Endothelial cell (in vitro differentiated cells): ENCODE data around the gene CHAF1A. TPM values are rescaled to one million over a fixed set of nuclear protein-coding genes. Genes with fewer than 3 reads are reported as not detected.

Experiments
- DNase-seq: peaks from one replicate; pipeline ENCODE4 v3.0.0; 2021; ENCODE audit warnings: low spot score
- H3K27ac Mint-ChIP-seq: one replicate; pipeline ENCODE4 v1.8.0; 2021; ENCODE audit warnings: mixed read lengths, inconsistent platforms; ENCODE audit not compliant: unreplicated experiment
- H3K27me3 Mint-ChIP-seq: one replicate; pipeline ENCODE4 v1.8.0; 2021; ENCODE audit warnings: mild to moderate bottlenecking, moderate library complexity, mixed read lengths, inconsistent platforms; ENCODE audit not compliant: unreplicated experiment
- H3K36me3 Mint-ChIP-seq: one replicate; pipeline ENCODE4 v1.8.0; 2021; ENCODE audit warnings: mild to moderate bottlenecking, low read depth, mixed read lengths, inconsistent platforms; ENCODE audit not compliant: unreplicated experiment
- H3K4me1 Mint-ChIP-seq: one replicate; pipeline ENCODE4 v1.8.0; 2021; ENCODE audit warnings: mild to moderate bottlenecking, mixed read lengths, inconsistent platforms; ENCODE audit not compliant: unreplicated experiment
- H3K4me3 Mint-ChIP-seq: one replicate; pipeline ENCODE4 v1.8.0; 2021; ENCODE audit warnings: mild to moderate bottlenecking, mixed read lengths, inconsistent platforms; ENCODE audit not compliant: unreplicated experiment
- H3K9me3 Mint-ChIP-seq: one replicate; pipeline ENCODE4 v1.8.0; 2021; ENCODE audit warnings: mixed read lengths, inconsistent platforms; ENCODE audit not compliant: unreplicated experiment
- CTCF ChIP-seq: fragments of 200-600 bp; sonication (generic); IDR thresholded peaks from one replicate; pipeline ENCODE4 v1.5.0; 2021; ENCODE audit warnings: antibody characterized with exemption; ENCODE audit not compliant: unreplicated experiment
- total RNA-seq: library from RNA; stranded (reverse); fragmentation: NEBNext Ultra II Directional; extraction: Animal tissue kit (Norgen Biotek cat#: 25700); gene quantifications from one replicate; pipeline ENCODE4 v1.2.1, GENCODE V29; 2021; ENCODE audit not compliant: unreplicated experiment

Gene CHAF1A
- total RNA-seq, 1 donor from 2014 or later: 29.8 TPM

DNA sequence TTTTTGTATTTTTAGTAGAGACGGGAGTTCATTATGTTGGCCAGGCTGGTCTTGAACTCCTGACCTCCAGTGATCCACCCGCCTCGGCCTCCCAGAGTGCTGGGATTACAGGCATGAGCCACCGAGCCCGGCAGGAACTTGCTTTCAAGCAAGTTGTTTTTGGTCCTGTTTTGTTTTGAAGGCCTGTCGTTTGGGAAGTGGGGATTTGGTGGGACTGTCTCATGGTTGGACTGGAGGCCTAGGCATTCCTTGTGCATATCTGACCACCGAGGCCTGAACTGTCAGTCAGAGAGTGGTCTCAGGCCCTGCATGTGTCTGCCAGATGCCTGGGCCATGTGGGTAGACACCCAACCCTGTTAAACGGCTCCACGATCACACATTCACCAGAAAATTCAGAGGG, 28.9 kb downstream of the CHAF1A start:
- Mint-ChIP-seq H3K4me1 (no peaks in the 10 kb centered on the region), H3K9me3 (no peaks in the 10 kb centered on the region), H3K27ac (no peak overlapping the region), H3K27me3 (peaks cover 2% of the 10 kb centered on the region), H3K36me3 (peaks cover 39% of the 10 kb centered on the region), H3K4me3 (no peak overlapping the region)
- DNase-seq: no peak
- no peak for TF ChIP-seq CTCF

DNA sequence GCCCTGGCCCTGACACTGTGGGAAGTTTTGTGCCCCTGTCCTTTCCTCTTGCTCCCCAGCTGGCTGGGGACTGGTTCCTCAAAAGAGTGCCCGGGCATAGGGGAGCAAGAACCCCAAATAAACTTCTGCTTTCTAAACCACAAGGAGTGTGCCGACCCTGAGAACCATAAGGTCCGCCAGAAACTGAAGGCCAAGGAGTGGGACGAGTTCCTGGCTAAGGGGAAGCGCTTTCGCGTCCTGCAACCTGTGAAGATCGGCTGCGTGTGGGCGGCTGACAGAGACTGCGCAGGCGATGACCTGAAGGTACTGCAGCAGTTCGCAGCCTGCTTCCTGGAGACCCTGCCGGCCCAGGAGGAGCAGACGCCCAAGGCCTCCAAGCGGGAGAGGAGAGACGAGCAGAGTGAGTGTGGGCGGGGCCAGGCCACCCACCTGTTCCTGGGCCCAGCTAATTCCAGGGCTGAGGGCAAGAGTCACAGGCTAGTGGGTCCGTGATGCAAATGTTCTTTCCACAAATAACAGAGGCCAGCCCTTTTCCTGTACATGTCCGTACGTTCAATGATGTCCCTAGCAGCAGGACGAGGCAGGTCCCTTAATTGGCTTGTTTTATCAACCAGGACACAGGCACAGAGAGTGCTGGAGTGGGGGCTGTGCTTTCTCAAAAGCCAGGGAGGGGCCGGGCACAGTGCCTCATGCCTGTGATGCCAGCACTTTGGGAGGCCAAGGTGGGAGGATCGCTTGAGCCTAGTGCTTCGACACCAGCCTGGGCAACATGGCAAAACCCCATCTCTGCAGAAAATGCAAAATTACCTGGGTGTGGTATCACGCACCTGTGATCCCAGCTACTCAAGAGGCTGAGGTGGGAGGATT, 29.6 kb downstream of the CHAF1A start:
- H3K27ac Mint-ChIP-seq: no peak overlapping the region
- peak overlapping the region; percentile 38 for H3K4me3 Mint-ChIP-seq
- no peaks in the 10 kb centered on the region for H3K4me1 Mint-ChIP-seq
- TF ChIP-seq CTCF: no peak
- peaks cover 39% of the 10 kb centered on the region for H3K36me3 Mint-ChIP-seq
- no peak for DNase-seq
- H3K27me3 Mint-ChIP-seq: peaks cover 2% of the 10 kb centered on the region
- H3K9me3 Mint-ChIP-seq: no peaks in the 10 kb centered on the region

- TF ChIP-seq CTCF: no peak
- Mint-ChIP-seq H3K27me3 (peaks cover 2% of the 10 kb centered on the region), H3K9me3 (no peaks in the 10 kb centered on the region), H3K36me3 (peaks cover 39% of the 10 kb centered on the region), H3K4me1 (no peaks in the 10 kb centered on the region), H3K27ac (no peak overlapping the region), H3K4me3 (no peak overlapping the region)
- DNase-seq: no peak
These were observed 30.6 kb downstream of the CHAF1A start for GRCh38 chr19:4432918-4433506.

- Mint-ChIP-seq H3K4me1 (no peaks in the 10 kb centered on the region), H3K9me3 (no peaks in the 10 kb centered on the region), H3K27ac (no peak overlapping the region), H3K27me3 (no peaks in the 10 kb centered on the region), H3K4me3 (peak overlapping the region; percentile 82), H3K36me3 (peaks cover 34% of the 10 kb centered on the region)
- DNase-seq: no peak
- no peak for TF ChIP-seq CTCF
These were observed 32.0 kb downstream of the CHAF1A start for GRCh38 chr19:4434391-4434790.

DNA sequence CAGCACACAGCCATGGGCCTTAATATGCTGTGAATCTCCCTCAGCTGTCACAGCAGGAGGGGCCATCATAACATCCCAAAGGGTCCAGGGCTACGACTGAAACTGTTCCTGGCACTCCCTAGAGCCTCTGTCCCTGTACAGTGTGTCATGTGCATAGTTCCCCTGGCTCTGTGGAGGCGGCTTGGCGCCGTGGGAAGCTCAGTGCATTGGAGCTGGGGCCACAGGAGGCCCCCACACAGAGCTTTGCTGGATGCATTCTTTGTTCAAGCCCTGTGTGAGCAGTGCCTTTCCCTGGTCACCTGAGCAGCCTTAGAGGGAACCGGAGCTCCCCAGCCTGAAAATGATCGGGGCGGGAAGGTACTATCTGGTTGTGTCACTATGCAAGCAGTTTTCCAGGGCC, 33.8 kb downstream of the CHAF1A start:
- Mint-ChIP-seq H3K36me3 (peaks cover 18% of the 10 kb centered on the region), H3K27ac (no peak overlapping the region), H3K27me3 (peaks cover 2% of the 10 kb centered on the region), H3K4me3 (no peak overlapping the region), H3K9me3 (no peaks in the 10 kb centered on the region), H3K4me1 (no peaks in the 10 kb centered on the region)
- no peak for DNase-seq
- TF ChIP-seq CTCF: no peak
